Stimulated activated CD8-positive, alpha-beta memory T cell treated with anti-CD3 and anti-CD28 coated beads, Interleukin-4, amount 100 ng/mL, for 4 hours (primary cell): Measurements from ENCODE around the gene TSPEAR.
"Not testable (repeated sequence)": the region's sequence is repeated elsewhere in the genome, so short reads cannot be mapped to it uniquely, and the experiment has no call there.

Experiments
- DNase-seq, 2 donors: peaks; one replicate each; pipeline ENCODE4 v3.0.0-alpha.2; 2020; ENCODE audit warnings: low read depth in 2 of 2, low spot score in 1 of 2

Gene TSPEAR

GRCh38 chr21:44592446-44593311, 118.7 kb downstream of the TSPEAR start, which contains the start of gene KRTAP10-6:
Gene KRTAP10-6 (minus strand): TSS chr21:44592505. CDS start chr21:44592484, 21 bp downstream.
- DNase-seq = no peak

- not testable (repeated sequence) for DNase-seq
Observed at GRCh38 chr21:44591801-44592130, 119.6 kb downstream of the TSPEAR start.

GRCh38 chr21:44590897-44591800, 120.2 kb downstream of the TSPEAR start:
- DNase-seq = not testable (repeated sequence)

GRCh38 chr21:44590311-44590721, 121.1 kb downstream of the TSPEAR start:
- no peak for DNase-seq

GRCh38 chr21:44589586-44590305, 121.6 kb downstream of the TSPEAR start:
- no peak for DNase-seq

GRCh38 chr21:44589094-44589493, 122.3 kb downstream of the TSPEAR start:
- no peak for DNase-seq

GRCh38 chr21:44585892-44586291, 125.5 kb downstream of the TSPEAR start:
- no peak for DNase-seq

GRCh38 chr21:44583800-44584147, 127.6 kb downstream of the TSPEAR start:
- no peak for DNase-seq

GRCh38 chr21:44583089-44583799, 128.1 kb downstream of the TSPEAR start:
- no peak for DNase-seq

- no peak for DNase-seq
Observed at GRCh38 chr21:44582055-44582454, 129.3 kb downstream of the TSPEAR start.

- no peak for DNase-seq
Observed at GRCh38 chr21:44581158-44581557, 130.2 kb downstream of the TSPEAR start.

- not testable (repeated sequence) for DNase-seq
Observed at GRCh38 chr21:44580231-44580821, 131.0 kb downstream of the TSPEAR start, which contains the start of gene KRTAP10-5. Gene KRTAP10-5 (minus strand): TSS chr21:44580604. CDS start chr21:44580578, 26 bp downstream.

GRCh38 chr21:44579833-44580144, 131.6 kb downstream of the TSPEAR start:
- no peak for DNase-seq

GRCh38 chr21:44579056-44579832, 132.1 kb downstream of the TSPEAR start:
- DNase-seq = no peak

GRCh38 chr21:44578371-44579055, 132.9 kb downstream of the TSPEAR start:
- no peak for DNase-seq

- DNase-seq = no peak
Observed at GRCh38 chr21:44576025-44576420, 135.3 kb downstream of the TSPEAR start.

GRCh38 chr21:44575307-44576024, 135.9 kb downstream of the TSPEAR start:
- DNase-seq = no peak
